LHCN-M2 (cell line): Measurements from ENCODE around the gene ERN2. TPM values are rescaled to one million over a fixed set of nuclear protein-coding genes. Genes with fewer than 3 reads are reported as not detected.
"Not testable (repeated sequence)": the region's sequence is repeated elsewhere in the genome, so short reads cannot be mapped to it uniquely, and the experiment has no call there.

ENCODE experiments used
- DNase-seq: peaks from one replicate; pipeline ENCODE4 v3.0.0-alpha.2; 2012; ENCODE audit warnings: low read depth
- polyA plus RNA-seq: library from polyadenylated mRNA; unstranded; fragments of >200 nt; gene quantifications from one replicate; pipeline ENCODE4 v1.2.1, GENCODE V29; 2012; ENCODE audit warnings: missing spikeins
- total RNA-seq: library from RNA; depleted of rRNA; stranded (reverse); fragments of >200 nt; gene quantifications from 2 replicates; pipeline ENCODE4 v1.2.3, GENCODE V29; 2014; rRNA removed

Gene ERN2
- not detected in 2 replicates for total RNA-seq
- not detected for polyA plus RNA-seq

DNA sequence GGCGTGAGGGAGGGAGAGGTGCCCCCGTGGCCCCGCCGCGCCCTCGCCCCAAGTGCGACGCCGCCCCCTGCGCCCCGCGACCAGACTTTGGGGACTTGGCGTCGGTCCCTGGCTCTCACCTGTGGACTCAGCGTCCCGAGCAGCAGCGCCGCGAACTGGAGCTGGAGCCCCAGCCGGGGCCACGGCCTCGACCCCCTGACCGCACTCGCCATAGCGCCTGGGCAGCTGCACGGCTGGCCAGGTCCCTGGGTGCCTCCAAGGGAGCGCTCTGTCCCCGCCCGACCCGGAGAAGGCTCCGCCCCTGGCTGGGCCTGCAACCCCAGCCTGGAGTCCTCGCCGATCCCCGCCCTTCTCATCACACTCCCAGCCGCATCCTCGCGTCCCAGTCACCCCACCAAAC lies at the start of gene ERN2:
Gene ERN2, minus strand, starts transcription at position 247 of the 400 bp plus-strand sequence. Its CDS starts 35 bp downstream, at position 212.
- DNase-seq = no peak

- DNase-seq = no peak
Observed at GRCh38 chr16:23757937-23758619, 45.1 kb upstream of the ERN2 start.

DNA sequence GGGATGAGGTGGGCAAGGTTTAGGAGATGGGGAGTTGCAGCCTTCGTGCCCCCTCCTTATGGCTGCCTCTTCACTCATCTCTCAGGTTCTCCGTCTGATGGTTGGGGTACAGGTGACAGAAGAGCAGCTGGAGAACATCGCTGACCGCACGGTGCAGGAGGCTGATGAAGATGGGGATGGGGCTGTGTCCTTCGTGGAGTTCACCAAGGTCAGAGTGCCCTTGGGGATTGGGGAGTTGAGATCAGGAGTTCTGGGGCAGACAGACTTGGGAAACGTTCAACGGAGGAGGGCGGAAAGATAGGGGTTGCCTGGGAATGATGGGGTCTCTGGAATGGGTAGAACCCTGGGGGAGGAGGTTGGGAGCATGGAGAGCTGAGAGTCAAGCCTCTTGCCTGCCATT lies 44.1 kb upstream of the ERN2 start:
- DNase-seq = no peak

DNA sequence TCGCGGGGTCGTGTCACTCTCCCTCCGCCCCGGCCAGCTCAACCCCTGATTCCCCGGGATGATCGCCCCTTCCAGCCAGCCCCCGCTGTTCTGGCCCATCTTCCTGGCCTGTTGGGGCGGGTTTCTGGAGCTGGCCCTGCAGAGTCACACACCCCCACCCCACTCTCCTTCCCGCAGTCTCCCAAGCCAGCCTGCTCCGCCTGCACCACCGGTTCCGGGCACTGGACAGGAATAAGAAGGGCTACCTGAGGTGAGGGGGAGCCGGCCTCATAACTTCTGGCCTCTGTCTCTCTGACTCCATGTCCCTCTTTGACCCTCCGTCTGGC lies 42.4 kb upstream of the ERN2 start:
- no peak for DNase-seq

- no peak for DNase-seq
Observed at GRCh38 chr16:23754594-23755483, 41.8 kb upstream of the ERN2 start, which contains the start of gene CHP2. TSS of gene CHP2 (plus strand) at chr16:23755026. CDS start at chr16:23755050, 24 bp downstream.

- no peak for DNase-seq
Observed at GRCh38 chr16:23753908-23754593, 41.0 kb upstream of the ERN2 start.

DNA sequence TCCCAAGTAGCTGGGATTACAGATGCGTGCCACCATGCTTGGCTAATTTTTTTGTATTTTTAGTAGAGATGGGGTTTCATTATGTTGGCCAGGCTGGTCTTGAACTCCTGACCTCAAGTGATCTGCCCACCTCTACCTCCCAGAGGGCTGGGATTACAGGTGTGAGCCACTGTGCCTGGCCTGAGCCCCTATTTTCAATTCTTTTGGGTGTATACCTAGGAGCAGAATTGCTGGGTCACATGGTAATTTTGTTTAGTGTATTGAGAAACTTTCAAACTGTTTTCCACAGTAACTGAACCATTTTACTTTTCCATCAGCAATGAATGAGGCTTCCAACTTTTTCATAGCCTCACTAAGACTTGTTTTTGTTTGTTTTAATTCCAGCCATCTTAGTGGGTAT lies 38.0 kb upstream of the ERN2 start:
- DNase-seq = not testable (repeated sequence)

DNA sequence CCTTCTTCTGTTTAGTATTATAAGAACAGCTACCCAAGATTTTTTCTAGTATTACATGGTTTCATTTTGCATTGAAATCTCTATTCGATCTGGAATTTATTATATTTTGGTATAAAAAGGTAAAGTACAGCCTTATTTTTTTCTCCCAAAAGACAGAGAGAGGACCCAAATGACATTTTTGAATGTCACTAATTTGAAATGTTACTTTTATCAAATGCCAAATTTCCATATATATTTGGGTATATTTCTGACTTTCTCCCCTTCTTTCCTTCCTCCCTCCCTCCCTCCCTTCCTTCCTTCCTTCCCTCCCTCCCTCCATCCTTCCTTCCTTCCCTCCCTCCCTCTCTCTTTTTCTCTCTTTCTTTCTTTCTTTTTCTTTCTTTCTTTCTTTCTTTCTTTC lies 35.6 kb upstream of the ERN2 start:
- no peak for DNase-seq

DNA sequence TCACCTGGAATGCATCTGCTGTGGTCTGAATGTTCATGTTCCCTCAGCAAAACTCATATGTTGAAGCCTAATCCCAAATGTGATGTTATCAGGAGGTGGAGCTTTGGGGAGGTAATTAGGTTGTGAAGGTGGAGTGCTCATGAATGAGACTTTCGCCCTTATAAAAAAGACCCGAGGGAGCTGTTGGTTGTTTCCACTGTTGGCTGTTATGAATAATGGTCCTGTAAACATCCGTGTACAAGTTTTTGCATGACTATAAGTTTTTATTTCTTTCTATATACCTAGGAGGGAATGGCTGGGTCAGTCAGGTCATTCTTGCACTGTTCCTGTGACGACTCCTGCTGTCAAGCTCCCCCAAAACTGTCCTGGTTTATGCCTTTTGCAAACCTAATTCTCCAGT lies 32.2 kb upstream of the ERN2 start:
- DNase-seq = no peak

DNA sequence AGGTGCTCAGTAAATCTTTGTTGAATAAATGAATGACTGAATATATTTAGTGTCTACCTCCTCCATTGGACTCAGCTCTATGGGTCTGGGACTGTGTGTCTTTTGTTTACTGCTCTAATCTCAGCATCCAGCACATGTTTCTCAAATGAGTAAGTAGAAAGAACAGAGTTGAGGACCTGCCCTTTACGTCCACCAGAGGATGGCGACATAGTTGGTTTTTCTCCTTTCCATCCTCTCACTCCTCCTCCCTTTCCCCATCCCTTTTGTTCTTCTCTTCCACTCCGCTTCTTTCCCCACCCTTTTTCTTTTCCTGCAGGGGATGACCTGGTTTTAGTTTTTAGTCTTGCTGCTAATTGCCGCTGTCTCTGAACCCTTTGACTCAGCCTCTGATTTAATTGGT lies 29.7 kb upstream of the ERN2 start:
- no peak for DNase-seq

- no peak for DNase-seq
Observed at GRCh38 chr16:23741675-23742303, 28.8 kb upstream of the ERN2 start.

DNA sequence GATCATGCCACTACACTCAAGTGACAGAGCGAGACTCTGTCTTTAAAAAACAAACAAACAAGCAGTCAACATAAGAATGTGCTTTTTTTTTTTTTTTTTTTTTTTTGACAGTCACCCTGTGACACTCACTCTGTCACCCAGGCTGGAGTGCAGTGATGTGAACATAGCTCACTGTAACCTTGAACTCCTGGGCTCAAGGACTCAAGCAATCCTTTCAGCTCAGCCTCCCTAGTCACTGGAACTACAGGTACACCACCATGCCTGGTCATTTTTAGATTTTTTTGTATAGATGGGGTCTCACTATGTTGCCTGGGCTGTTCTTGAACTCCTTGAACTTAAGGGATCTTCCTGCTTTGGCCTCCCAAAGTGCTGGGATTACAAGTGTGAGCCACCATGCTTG lies 26.5 kb upstream of the ERN2 start:
- no peak for DNase-seq

GRCh38 chr16:23737423-23738028 lies 24.5 kb upstream of the ERN2 start:
- DNase-seq = not testable (repeated sequence)

- DNase-seq = no peak
Observed at GRCh38 chr16:23734176-23734893, 21.3 kb upstream of the ERN2 start.

DNA sequence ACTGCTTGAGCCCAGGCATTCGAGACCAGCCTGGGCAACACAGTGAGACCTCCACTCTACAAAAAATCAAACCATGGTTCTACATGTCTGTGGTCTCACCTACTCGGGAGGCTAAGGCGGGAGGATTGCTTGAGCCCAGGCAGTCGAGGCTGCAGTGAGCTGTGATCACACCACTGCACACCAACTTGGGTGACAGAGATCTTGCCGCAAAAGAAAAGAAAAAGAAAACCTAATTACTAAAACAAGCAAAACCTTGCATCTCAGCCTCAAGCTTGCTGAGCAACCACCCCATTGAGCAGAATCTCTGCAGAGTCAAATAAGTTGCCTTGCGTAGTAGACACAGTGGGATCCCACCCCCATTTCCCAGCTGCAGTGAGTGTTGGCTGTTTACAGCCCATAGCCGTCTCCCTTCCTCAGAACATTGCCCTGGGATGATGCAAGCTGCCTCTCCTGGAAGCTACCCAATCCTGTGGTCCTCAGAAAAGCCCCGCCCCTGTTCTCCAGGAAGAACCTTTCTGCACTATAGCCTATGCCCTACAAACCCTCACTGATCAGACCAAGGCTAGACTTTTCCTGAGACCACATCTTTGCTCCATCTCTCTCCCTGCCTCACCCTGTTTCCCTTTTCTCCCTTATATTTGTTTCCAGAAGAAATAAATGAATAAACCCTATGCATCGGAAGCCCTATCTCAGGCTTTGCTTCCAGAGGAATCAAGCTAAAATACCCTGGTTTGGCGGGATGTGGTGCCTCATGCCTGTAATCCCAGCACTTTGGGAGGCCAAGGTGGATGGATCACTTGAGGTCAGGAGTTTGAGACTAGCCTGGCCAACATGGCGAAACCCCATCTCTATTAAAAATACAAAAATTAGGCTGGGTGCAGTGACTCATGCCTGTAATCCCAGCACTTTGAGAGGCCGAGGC lies 16.7 kb upstream of the ERN2 start:
- peak; percentile 31 for DNase-seq

DNA sequence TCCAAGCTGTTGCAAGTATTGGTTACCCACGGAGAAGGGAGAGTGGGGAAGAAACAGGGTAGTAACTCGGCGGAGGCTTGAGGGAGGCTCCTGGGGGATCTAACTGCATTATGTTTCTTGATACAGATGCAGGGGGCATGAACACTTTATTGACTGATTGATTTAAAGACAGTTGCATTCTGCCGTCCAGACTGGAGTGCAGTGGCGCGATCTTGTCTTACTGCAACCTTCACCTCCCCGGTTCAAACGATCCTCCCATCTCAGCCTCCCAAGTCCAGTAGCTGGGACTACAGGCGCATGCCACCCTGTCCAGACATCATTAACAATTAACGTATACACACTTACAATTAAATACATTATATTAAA lies 15.1 kb upstream of the ERN2 start:
- DNase-seq = no peak

GRCh38 chr16:23726710-23727109 lies 13.7 kb upstream of the ERN2 start:
- no peak for DNase-seq

DNA sequence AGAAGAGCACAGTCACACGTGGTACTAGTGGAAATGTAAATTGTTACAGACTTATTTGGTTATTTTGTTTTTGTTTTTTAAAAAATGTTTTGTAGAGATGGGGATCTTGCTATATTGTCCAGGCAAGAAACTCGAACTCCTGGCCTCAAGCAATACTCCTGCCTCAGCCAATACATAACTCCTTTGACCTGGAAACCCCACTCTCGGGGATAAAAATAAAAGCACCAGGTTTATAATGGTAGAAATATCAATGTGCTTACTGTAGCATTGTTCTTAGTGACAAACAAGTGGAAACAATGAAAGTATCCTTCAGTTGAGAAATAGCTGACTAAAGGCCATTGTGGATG lies 11.7 kb upstream of the ERN2 start:
- no peak for DNase-seq

- no peak for DNase-seq
Observed at GRCh38 chr16:23724096-23724784, 11.2 kb upstream of the ERN2 start.
